CD4-positive, alpha-beta T cell treated with Interleukin-2 at 100 ng/mL for 4 hours (primary cell): ENCODE results near the gene TMEM59L.

ENCODE experiments used
- DNase-seq: peaks from one replicate; pipeline ENCODE4 v3.0.0-alpha.2; 2020; ENCODE audit warnings: low spot score

The TMEM59L gene

GRCh38 chr19:18637673-18638630, 25.3 kb downstream of the TMEM59L start:
- no peak for DNase-seq

GRCh38 chr19:18639706-18640243, 27.1 kb downstream of the TMEM59L start:
- DNase-seq, result no peak

- DNase-seq, result no peak
Measured at GRCh38 chr19:18644196-18645034, 31.7 kb downstream of the TMEM59L start.

DNA sequence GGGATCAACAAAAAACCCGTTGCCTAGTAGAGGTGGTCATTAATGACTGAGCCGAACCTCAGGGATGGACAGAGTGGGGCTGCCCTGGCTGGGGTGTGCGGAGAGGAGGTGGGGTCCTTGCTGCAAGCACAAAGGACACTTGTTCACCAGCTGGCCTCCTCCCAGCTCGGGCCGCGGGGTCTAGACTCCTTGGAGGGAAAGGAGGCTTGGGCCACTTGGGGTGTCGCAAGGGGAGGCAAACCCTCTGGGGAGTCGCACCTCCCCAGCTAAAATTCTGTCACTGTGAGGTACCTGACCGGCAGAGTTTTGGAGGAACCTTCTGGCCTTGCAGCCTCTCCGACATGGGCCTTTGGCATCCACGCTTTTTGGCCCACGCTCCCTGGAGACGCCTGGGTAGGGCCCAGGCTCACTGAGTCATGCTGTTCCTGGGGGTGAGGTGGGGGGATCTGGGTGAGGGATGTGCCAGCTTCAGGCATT, 32.4 kb downstream of the TMEM59L start:
- DNase-seq, result no peak

- no peak for DNase-seq
Measured at GRCh38 chr19:18646535-18647370, 34.1 kb downstream of the TMEM59L start.

GRCh38 chr19:18647371-18647767, 34.7 kb downstream of the TMEM59L start:
- no peak for DNase-seq

- DNase-seq, result no peak
Measured at GRCh38 chr19:18647807-18648206, 35.1 kb downstream of the TMEM59L start.

- DNase-seq, result no peak
Measured at GRCh38 chr19:18648973-18649315, 36.3 kb downstream of the TMEM59L start.

DNA sequence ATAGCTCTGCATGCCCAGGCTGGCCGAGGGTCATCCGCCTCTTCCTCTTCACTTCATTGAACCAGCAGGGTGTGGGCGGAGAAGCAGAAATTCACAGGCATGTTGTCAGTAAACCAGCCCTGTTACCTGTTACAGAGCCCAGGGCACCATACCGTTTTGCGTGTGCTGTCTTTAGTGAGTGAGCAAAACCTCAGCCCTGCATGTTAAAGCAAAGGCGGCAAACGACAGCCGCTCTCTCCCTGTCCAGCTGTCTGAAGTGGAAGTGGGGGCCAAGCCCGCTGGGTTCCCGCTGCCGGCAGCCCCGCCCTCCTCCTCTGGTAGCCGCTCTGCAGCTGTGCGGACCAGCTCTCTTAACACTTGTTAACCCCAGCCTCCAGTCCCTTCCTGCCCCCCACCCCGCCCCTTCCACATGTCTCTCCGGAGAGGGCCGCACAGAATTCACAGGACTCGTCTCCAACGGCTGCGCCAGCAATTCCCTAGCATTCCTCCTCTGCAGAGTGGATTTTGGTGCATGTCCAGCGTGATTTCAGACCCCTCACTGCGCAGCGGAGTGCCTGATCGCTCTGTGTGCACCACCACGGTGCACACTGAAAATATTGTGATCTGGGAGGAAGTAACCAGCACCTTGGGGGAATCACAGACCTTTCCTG, 36.8 kb downstream of the TMEM59L start:
- no peak for DNase-seq

DNA sequence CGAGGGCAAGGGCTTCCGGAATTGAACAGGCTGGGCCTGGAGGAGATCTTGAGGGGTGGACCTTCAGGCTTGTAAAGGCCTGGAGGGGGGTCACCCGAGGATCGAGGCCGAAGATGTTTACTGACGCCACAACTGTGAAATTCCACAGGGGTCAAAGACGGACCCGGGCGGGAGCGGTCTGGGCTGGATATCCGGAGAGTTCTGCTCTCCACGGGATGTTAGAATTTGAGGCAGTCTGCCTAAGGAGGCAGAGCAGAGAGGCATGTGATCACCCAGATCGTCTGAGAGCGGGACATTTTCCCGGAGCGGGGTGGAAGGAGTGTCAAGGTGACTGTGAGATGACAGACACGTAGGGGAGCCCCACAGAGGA, 37.3 kb downstream of the TMEM59L start:
- no peak for DNase-seq

GRCh38 chr19:18650468-18651041, 37.9 kb downstream of the TMEM59L start:
- DNase-seq, result no peak

GRCh38 chr19:18651300-18651699, 38.6 kb downstream of the TMEM59L start:
- no peak for DNase-seq

DNA sequence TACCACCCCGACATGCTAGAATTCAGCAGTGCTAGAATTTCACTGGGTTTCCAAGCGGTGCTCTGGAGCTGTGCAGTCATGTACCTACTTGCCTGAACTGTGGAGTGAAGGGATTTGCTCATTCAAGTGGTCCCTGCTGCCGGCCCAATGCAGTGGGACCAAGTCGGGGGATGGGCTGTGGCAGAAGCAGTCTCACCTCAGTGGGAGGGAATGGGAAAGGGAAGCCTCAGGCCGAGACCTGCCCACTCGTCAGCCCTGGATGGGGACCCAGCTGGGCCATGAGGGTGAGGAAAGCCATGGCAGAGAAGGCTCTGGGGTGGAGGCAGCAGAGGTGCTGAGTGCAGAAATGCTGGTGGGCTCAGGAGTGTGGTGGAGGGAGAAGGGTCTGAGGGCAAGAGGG, 39.1 kb downstream of the TMEM59L start:
- no peak for DNase-seq

DNA sequence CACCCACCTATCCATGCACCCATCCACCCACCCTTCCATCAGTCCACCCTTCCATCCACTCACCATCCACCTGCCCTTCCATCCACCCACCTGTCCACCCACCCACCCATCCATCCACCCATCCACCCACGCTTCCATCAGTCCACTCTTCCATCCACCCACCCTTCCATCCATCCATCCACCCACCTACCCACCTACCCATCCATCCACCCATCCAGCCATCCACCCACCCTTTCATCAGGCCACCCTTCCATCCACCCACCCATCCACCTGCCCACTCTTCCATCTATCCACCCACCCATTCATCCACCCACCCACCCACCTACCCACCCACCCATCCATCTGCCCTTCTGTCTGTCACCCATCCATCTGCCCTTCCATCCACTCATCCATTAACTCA, 41.2 kb downstream of the TMEM59L start:
- DNase-seq, result no peak

DNA sequence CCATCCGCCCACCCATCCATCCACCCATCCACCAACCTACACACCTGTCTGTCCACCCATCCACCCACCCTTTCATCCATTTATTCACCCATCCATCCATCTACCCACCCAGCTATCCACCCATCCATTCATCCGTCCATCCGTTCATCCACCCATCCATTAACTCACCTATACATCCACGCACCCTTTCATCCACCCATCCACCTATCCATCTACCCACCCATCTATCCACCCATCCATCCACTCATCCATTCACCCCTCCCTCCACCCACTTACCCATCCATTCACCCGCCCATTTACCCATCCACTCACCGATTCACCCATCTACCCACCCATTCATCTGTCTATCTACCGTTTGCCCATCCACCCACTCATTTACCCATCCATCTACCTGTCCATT, 41.8 kb downstream of the TMEM59L start:
- DNase-seq, result no peak

GRCh38 chr19:18655173-18655844, 42.6 kb downstream of the TMEM59L start:
- no peak for DNase-seq

DNA sequence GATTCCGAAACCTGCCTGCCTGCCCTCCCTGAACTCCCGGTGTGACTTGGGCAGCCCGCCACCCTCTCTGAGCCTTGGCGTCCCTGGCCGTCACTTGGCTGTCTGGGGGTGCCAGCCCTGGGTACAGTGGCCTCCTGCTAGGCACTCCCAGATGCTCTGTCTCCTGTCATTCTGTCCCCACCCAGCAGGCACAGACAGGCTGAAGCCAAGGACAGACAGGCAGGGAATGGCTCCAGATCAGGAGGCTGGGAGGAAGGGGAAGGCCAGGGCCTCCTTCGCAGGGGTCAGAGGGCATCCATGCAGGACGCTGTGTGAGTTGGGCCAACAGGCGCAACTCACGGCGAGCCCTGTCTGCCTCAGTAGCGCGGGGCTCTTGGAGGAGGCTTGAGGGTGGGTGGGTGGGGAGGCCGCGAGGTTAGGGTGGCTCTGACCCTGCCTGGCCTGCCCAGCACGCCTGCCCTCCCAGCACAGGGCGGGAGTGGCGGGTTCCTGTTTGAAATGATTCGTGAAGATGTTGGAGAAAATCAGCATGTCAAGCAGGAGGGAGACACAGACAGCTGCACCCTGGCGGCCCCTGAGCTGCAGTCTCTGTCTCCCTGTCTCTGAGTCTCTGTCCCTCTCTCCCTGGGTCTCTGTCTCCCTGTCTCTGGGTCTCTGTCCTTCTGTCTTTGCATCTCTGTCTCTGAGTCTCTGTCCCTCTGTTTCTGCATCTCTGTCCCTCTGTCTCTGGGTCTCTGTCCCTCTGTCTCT, 43.8 kb downstream of the TMEM59L start:
- DNase-seq, result no peak

- no peak for DNase-seq
Measured at GRCh38 chr19:18657590-18658365, 45.1 kb downstream of the TMEM59L start.

GRCh38 chr19:18658366-18658855, 45.7 kb downstream of the TMEM59L start:
- no peak for DNase-seq
